D721Med (cell line): Measurements from ENCODE around the gene DCAF6.

Experiments used
- DNase-seq: peaks from one replicate; pipeline ENCODE4 v3.0.0; 2011; ENCODE audit warnings: low spot score; ENCODE audit not compliant: insufficient read length
- FAIRE-seq: peaks from 2 replicates; lab custom pipeline; 2011; peaks lifted over from hg19 to GRCh38; lab: Jason Lieb, UNC
- TF ChIP-seq, protein P1 (sequence below): IDR thresholded peaks from 2 replicates; pipeline ENCODE4 v1.5.1; 2012; ENCODE audit warnings: mild to moderate bottlenecking, control low read depth; ENCODE audit not compliant: insufficient read depth; ENCODE audit errors: missing control alignments

The DCAF6 gene

DNA sequence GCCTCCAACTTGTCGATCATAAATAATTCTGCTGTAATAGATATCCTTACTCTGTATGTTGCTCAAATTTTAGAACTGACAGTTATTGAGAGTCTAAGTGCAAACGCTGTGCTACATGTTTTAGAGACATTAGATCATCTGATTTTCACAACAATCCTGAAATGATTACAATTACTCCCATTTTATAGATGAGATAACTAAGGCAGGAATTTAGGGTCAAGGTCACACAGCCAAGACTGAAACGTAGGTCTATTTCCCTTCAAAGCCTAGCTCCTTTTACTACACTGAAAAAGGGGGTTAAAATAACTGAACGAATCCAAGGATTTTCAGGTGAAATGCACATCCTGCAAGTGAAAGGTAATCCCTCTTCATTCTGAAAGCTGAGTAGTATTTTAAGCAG is 2.7 kb upstream of the DCAF6 start:
- DNase-seq (no peak), FAIRE-seq (no peak)
- TF ChIP-seq, protein P1, sequence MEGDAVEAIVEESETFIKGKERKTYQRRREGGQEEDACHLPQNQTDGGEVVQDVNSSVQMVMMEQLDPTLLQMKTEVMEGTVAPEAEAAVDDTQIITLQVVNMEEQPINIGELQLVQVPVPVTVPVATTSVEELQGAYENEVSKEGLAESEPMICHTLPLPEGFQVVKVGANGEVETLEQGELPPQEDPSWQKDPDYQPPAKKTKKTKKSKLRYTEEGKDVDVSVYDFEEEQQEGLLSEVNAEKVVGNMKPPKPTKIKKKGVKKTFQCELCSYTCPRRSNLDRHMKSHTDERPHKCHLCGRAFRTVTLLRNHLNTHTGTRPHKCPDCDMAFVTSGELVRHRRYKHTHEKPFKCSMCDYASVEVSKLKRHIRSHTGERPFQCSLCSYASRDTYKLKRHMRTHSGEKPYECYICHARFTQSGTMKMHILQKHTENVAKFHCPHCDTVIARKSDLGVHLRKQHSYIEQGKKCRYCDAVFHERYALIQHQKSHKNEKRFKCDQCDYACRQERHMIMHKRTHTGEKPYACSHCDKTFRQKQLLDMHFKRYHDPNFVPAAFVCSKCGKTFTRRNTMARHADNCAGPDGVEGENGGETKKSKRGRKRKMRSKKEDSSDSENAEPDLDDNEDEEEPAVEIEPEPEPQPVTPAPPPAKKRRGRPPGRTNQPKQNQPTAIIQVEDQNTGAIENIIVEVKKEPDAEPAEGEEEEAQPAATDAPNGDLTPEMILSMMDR, result no peak

DNA sequence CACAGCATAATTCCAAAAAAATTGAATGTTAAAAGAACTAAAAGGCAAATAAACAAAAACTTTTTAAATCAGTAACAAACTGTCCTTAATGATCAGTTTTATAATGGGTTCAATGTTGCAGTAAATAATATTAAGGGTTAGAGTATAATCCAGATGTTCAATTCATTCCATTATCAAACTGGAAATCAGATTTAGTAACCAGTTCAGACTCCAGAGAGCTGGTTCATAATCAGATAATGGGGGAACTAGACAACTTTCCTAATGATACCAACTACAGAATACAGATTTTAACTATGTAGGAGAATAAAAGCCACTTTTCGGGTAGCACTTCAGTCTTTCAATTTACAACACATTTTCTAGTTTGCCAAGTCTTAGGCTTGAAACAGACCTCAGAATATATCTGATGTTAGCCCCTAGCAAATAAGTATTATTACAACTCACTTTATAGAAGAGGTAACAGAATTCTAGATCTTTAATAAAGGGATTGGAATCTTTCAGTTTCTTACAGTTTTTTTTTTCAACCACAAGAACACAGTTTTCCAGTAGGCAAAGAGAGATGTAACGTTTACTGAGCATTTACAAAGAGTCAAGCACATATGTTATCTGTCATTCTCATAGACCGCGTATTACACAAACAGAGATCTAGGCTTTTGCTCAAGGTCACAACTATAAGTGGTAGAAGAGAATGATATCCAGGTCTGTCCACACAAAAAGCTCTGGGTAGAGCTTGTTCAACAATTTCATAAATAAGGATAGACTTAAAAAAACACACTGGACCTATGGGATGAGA is 1.9 kb upstream of the DCAF6 start:
- DNase-seq (no peak), FAIRE-seq (peak; percentile 61)
- TF ChIP-seq, protein P1, result no peak

DNA sequence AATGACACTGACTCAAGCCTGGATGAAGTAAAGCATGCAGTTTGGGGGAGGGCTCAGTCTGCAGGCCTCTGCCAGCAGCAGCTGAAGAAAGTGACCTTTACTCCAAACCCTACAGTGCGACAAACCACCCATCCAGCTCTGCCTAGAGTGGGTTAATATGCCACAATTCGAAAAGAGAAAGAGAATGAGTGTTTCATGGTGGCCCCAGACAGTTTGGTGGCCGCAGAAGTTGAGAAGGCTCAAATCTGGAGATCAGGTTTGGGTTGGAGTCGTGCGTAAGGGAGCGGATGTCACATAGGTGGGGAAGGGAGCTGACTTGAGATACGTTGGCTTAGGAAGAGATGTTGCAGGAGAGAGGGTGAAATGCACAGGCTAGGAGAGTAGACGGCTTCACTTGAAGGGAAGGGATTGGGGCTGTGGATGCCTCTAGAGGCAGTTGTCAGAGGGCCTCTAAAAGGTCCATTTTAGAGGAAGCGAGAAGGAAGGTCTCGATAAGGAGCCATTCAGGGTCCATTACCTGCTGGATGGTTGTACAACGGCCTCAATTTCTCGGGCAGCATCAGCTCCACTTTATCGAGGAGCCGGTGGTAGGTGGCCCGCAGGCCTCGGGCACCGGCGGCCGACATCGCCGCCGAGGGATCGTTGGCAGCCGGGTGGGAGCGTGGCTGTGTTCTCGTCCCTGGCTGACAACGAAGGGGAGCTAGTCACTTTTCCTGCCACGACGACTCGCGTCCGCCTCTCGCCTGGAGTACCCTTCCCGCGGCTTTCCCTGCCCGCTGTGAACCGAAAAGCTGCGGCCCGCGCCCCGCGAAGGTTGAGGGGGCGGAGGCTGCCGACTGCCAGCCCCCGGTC is 1.0 kb upstream of the DCAF6 start:
- FAIRE-seq (no peak), DNase-seq (no peak)
- TF ChIP-seq, protein P1, result no peak

DNA sequence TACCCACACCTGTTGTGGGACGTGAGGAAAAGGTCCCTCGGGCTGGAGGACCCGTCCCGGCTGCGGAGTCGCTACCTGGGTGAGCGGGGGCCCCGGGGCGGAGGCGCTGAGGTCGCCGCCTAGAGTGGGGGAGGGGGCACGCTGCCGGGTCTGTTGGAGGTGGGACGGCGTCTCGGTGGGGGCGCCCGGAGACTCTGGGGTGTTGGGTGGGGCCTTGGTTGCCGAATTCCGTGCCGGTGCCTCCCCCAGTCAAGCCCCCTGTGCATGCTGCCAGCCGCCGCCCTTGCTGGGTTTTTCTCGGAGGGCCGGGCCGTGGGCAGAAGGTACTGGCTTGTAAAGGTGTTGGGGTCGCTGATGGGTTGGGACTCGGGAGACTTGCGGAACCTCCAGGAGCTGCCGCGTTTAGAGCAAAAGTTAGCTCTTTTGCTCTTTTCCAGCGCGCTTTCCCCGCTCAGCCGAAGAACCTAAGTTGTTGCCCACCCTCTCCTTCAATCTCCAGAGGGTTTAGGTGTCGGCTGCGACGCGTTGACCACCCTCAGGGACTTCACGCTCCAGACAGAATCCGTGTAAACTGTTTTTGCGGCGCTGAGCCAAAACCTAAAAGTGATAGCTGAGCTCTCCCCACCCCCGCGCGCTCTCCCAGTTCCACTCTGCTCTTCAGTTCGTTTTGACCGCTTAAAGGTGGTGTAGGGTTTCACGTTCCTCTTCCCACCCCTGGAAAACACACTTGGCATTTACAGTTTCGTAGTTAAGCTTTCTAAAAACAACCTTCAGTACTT is 636 bp downstream of the DCAF6 start, which contains the start of gene MPC2:
MPC2 (minus strand) TSS at position 143 of the 779 bp plus-strand sequence. CDS start 1,231 bp downstream, outside the sequence.
- no peak for FAIRE-seq
- TF ChIP-seq, protein P1, result no peak
- no peak for DNase-seq

DNA sequence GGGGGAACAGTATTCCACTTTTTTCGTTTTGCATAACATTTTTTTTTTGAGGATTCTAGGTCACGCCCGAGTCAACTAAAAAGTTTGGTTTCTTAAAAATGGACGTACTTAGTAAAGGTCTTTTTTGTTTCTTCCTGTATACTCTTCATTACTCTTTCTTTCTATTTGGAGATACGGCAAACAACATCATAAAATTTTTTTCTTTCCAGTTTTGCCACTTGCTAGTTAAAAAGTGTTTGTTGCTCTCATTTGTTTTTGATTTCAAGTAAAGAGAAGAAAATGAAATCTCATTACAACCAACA is 1.2 kb downstream of the DCAF6 start:
- TF ChIP-seq, protein P1, result no peak
- peak; percentile 38 for FAIRE-seq
- no peak for DNase-seq

DNA sequence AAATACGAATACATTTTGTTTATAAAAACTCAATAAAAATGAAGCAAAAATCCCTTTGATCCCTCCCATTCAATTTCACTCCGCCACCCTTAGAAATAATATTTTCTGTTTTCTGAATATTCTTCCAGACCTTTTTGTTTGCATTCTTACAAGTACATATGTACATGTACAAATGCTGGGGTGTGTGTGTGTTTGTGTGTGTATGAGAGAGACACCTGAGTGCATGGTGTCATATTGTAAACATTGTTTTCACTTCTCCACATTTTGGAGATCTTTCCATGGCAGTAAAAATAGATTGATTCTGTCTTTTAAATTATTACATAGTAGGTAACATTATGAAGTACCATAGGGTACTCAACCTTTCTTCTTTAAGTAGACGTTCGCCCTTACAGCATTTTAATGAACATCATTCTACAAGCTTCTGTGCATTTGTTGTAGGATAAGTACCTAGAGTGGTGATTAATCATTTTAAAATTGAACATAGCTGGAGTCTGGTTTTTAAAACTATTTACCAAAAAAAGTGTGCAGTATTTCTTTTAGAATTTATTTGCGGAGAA is 1.7 kb downstream of the DCAF6 start:
- TF ChIP-seq, protein P1, result no peak
- DNase-seq (no peak), FAIRE-seq (peak; percentile 51)
